Activated CD4-positive, alpha-beta T cell treated with anti-CD3 and anti-CD28 coated beads, Interleukin-2, amount 50 U/mL, for 24 hours (primary cell): ENCODE results near the gene LMX1A.
A peak's percentile ranks its signal among the peaks of the same experiment; 100 is the strongest.

Experiments used
- DNase-seq, 2 donors: peaks; one replicate each; pipeline ENCODE4 v3.0.0-alpha.2; 2020; ENCODE audit warnings: low read depth in 1 of 2, low spot score in 1 of 2

LMX1A gene

DNA sequence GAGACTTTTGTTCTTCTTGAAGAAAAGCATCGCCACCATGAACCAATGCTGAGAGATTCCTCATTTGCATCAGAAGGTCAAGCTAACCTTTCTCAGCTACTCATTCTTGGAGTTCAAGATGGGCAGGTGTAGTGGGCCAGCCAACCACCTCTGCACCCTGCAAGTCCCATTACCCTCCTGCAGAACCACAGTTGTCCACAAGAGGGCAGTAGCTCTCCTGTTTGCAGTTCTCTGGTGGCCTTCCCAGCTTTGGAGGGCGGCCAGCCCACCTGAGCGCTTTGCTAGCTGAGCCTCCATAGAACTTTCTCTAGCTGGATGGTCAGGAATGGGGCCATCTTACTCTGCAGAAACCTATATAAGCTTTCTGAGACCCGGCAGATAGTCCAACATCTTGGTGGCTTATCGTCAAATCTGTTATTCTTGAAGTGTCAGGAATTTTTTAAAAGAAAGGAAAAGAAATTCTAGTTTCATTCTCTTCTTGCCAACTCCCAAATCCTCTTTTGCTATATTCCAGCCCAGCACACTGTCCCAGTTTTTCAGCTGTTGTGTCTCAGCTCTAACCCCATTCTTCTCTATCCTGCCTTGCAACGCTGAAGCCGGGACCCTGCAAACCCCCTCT, 11.0 kb upstream of the LMX1A start:
- DNase-seq = peak; percentile 58 to 71

- no peak for DNase-seq
These were observed 8.8 kb upstream of the LMX1A start for GRCh38 chr1:165365341-165365740.

- no peak for DNase-seq
These were observed 8.1 kb upstream of the LMX1A start for GRCh38 chr1:165364568-165365133.

- DNase-seq = no peak
These were observed 361 bp upstream of the LMX1A start for GRCh38 chr1:165356876-165357275.

DNA sequence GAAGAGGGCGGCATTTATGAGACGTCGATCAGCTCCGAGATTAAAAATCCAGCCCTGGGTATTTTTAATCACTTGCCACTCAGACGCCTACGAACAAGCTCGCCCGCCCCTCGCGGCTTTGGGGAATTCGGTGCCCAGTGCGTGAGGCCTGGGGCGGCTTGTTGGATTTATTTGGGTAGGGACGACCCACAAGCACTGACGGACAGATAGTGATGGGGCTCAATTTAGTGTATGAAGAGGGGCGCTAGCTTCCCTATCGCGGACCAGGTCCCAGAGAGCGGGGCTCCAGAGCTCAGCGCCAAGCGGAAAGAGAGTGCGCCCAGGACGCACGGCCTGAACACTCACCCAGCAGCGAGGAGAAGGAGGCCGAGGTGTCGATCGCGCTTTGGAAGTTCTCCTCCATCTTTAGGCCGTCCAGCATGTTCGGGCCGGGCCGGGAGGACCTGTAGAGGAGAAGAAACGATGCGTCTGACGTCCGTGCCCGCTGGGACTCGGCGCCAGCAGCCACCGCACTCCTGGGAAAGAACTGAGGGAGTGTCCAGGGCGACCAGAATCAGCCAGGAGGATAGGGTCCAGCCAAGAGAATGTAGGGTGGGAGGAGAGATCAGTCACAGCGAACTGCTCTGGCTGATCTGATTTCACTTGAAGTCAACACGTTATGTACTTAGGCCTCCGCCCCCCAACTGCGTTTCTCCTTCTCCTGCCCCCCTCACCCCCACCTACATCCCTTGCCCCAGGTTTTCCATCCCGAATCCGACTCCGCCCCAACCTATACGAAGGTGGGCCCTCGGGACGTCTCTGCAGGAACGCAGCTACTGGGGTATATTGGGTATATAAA, 1.2 kb downstream of the LMX1A start:
- DNase-seq = no peak

- no peak for DNase-seq
These were observed 1.8 kb downstream of the LMX1A start for GRCh38 chr1:165354739-165355138.

GRCh38 chr1:165353731-165354671, 2.5 kb downstream of the LMX1A start:
- DNase-seq = no peak

- DNase-seq = no peak
These were observed 3.8 kb downstream of the LMX1A start for GRCh38 chr1:165352442-165353293.

- no peak for DNase-seq
These were observed 4.6 kb downstream of the LMX1A start for GRCh38 chr1:165351863-165352441.

DNA sequence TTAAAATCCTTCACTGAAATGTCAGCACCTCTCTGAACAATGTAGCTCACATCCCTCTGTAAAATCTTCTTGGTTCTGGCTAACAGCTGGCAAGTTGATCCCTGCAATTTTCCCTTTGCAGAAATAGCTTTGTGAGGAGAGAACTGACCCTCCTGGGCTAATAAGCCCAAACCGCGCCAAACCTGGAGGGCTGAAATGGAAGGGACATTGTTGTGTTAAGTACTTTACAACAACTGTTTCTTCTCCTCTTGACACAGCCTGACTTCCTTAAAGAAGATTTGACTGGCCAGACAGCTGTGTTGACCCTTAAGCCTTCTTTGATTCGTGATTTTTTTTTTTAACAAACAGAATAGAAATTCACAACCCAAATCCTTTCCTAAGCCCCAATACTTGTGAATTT, 5.7 kb downstream of the LMX1A start:
- DNase-seq = no peak

DNA sequence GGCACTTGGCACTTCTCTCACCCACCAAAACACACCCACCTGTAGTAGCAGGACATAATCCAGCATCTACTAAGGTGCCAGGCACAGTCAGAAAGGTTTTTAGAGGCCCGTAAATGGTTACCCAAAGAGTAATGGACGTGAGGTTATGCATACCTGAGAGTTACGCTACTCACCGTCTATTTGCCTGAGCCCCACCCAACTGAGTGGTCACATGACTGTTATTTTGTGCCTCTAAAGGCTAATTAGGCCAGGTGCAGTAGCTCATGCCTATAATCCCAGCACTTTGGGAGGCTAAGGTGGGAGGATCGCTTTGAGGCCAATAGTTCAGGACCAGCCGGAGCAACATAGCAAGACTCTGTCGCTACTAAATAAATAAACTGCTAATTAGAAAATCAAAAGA, 11.0 kb downstream of the LMX1A start:
- no peak for DNase-seq

GRCh38 chr1:165344736-165345135, 11.8 kb downstream of the LMX1A start:
- no peak for DNase-seq

DNA sequence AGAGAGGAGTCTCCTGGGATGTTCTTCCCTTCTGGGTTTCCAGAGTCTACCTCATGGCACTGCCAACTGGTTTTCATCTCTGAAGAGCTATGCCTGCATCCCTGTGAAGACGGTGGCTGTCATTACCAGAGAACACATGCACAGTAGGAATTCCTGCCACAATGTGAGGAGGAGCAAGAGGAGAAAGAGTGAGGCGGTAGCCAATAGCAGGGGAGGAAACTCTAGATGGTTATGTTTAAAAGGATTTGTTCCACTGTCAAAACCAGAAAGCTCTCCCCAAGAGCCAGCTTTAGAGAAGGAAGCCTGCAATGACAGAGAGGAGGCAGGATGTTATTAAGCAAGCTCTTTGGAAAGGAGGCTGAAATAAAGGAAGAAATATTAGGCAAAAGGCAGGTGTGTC, 12.3 kb downstream of the LMX1A start:
- DNase-seq = no peak

DNA sequence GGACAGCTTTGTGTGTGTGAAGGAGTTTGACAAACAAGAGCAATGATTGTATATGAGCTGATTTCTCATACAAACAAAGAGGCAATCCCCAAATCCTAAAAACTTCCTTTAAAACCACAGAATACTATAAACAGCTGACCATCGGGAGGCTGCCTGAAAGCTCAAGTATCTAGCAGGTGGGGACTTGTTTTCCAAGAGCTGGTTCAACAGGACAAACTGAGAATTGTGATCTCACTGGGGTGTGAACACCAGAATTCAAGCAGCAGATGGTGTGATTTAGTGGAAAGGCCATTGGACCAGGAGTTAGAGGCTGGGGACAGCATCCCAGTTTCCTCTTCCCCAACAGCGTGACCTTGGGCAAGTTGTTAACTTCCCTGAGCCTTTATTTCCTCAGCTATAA, 13.9 kb downstream of the LMX1A start:
- no peak for DNase-seq

DNA sequence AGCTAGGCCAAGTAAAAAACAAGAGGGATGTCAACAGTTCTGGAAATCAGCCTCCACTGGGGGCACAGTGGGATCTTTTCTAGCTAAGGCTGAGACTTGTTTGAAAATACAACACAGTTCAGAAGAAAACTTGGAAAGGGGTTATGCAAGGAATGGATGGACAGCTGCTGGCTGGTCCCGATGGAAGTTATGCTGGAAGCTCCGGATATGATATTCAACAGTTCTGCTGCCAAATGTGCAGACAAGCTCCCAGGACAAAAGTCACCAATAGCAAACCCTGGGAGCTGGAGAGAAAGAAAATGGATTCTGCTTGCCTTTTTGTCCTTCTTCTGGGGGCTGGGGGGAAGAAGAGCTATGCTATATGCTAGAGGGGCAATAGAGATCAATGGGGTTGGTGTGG, 14.3 kb downstream of the LMX1A start:
- no peak for DNase-seq

GRCh38 chr1:165339164-165339563, 17.4 kb downstream of the LMX1A start:
- DNase-seq = no peak

- no peak for DNase-seq
These were observed 26.0 kb downstream of the LMX1A start for GRCh38 chr1:165330483-165330882.

DNA sequence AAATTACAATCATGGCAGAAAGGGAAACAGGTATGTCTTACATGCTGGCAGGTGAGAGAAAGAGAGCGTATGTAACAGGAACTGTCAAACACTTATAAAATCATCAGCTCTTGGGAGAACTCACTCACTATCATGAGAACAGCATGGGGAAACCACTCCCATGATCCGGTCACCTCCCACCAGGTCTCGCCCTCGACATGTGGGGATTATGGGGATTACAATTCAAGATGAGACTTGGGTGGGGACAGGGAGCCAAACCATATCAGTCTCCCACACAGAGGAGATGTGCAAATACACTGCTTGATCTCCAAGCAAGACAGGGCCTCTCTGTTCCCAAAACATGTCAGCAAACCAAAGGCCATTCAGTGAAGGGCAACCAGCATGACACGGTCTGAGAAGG, 27.4 kb downstream of the LMX1A start:
- no peak for DNase-seq

GRCh38 chr1:165328136-165328535, 28.4 kb downstream of the LMX1A start:
- DNase-seq = no peak

GRCh38 chr1:165327538-165327937, 29.0 kb downstream of the LMX1A start:
- DNase-seq = no peak
